Ascending aorta (tissue), 2 donors: Measurements from ENCODE around the gene PPARG. TPM values are rescaled to one million over a fixed set of nuclear protein-coding genes. Genes with fewer than 3 reads are reported as not detected.

Source experiments
- DNase-seq, 2 donors: peaks; one replicate each; pipeline ENCODE4 v3.0.0-alpha.2; 2019; ENCODE audit warnings: low spot score in 2 of 2
- H3K27ac ChIP-seq, 2 donors: fragments of 200-600 bp; sonication (generic); one replicate each; pipeline ENCODE4 v1.5.1; 2016 to 2017; ENCODE audit warnings: mild to moderate bottlenecking in 1 of 2
- H3K27me3 ChIP-seq: fragments of 200-600 bp; sonication (generic); one replicate; pipeline ENCODE4 v1.5.1; 2017
- H3K36me3 ChIP-seq, 2 donors: fragments of 200-600 bp; sonication (generic); one replicate each; pipeline ENCODE4 v1.5.1; 2016
- H3K4me1 ChIP-seq, 2 donors: fragments of 200-600 bp; sonication (generic); one replicate each; pipeline ENCODE4 v1.5.1; 2016 to 2017; ENCODE audit warnings: mild to moderate bottlenecking in 1 of 2
- H3K4me3 ChIP-seq, 2 donors: fragments of 200-600 bp; sonication (generic); one replicate each; pipeline ENCODE4 v1.5.1; 2016 to 2017; ENCODE audit warnings: mild to moderate bottlenecking in 1 of 2
- H3K9me3 ChIP-seq, 2 donors: fragments of 200-600 bp; sonication (generic); one replicate each; pipeline ENCODE4 v1.5.1; 2016
- intact Hi-C: fragments of 100-400 bp; cut with DNase I; formaldehyde crosslinking; loops from one replicate; pipeline ENCODE4 v1.15.1; 2023
- total RNA-seq: library from RNA; depleted of rRNA; stranded (reverse); fragments of >200 nt; gene quantifications from one replicate; pipeline ENCODE4 v1.1.0, GENCODE V29; 2016
- TF ChIP-seq, protein P1 (sequence below), 3 experiments: fragments of 200-600 bp in 2 of 3; fragments of 450-650 bp in 1 of 3; sonication (generic) in 2 of 3; IDR thresholded peaks; one replicate each; pipeline ENCODE4 v1.5.1; 2016 to 2019; ENCODE audit warnings: antibody characterized with exemption in 3 of 3, mild to moderate bottlenecking in 1 of 3, moderate library complexity in 1 of 3

Gene PPARG
- total RNA-seq: 23.5 TPM

DNA sequence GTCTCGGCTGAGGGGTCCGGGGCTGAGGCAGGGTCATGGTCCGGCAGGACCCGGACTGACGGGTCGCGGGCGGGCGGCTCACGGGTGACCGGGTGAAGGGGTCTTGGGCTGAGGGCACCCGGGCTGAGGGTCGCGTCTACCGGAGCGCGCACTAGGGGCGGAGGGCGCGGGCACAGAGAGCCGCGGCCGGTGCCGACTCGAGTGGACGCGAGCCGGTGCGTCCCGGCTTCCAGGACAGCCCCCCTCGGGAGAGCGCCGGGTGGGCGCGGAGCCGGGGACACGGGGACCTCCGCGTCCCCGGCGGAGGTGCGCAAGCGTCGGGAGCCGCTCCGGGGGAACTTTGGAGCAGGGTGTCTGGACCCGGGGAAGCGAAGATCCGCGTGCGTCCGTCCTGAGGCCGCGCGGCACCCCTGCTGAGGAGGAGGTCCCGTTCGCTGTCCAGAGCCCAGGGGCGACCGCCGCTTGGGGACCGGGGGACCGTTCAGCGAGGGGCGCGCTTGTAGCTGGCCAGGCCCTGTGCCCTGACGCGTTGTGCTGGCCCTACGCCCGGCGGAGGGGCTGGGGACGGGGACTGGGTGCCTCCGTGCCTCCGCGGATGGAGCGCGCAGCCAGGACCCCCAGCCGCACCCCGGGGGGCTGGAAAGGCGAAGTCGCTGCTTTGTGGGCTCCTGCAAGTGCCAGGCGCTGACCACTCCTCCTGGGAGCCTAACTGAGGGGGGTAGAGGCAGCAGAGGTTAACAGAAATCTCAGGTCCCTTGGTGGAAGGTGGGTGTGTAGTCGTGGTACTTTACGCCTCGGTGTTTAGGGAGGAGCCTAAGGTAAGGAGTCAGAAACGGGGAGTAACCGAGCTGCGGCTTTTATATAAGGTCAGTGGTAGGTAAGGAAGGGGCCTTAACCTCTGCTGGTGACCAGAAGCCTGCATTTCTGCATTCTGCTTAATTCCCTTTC lies at the start of gene PPARG:
Gene PPARG (plus strand): TSS at position 889 of the 948 bp plus-strand sequence. CDS start 90,642 bp downstream, outside the sequence.
- Histone ChIP-seq H3K4me3 (peak within 1 kb of the TSS; percentile 66 to 75), H3K9me3 (no peaks in the 10 kb centered on the region), H3K4me1 (peaks cover 0 to 10% of the 10 kb centered on the region in 2 donors), H3K36me3 (no peaks in the 10 kb centered on the region), H3K27me3 (peaks cover 3% of the 10 kb centered on the region), H3K27ac (peak within 1 kb of the TSS; percentile 15 to 54)
- intact Hi-C loops: loop anchor here (5.0 kb wide), 3 partner anchors 91 to 194 kb away; partner anchors contain the start of gene TSEN2
- DNase-seq: peak in 1 of 2 donors; percentile 65
- TF ChIP-seq, protein P1, sequence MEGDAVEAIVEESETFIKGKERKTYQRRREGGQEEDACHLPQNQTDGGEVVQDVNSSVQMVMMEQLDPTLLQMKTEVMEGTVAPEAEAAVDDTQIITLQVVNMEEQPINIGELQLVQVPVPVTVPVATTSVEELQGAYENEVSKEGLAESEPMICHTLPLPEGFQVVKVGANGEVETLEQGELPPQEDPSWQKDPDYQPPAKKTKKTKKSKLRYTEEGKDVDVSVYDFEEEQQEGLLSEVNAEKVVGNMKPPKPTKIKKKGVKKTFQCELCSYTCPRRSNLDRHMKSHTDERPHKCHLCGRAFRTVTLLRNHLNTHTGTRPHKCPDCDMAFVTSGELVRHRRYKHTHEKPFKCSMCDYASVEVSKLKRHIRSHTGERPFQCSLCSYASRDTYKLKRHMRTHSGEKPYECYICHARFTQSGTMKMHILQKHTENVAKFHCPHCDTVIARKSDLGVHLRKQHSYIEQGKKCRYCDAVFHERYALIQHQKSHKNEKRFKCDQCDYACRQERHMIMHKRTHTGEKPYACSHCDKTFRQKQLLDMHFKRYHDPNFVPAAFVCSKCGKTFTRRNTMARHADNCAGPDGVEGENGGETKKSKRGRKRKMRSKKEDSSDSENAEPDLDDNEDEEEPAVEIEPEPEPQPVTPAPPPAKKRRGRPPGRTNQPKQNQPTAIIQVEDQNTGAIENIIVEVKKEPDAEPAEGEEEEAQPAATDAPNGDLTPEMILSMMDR (IDR thresholded peaks at IDR 0.05): no peak

GRCh38 chr3:12239301-12239700 lies 49.6 kb upstream of the PPARG start:
- Histone ChIP-seq H3K4me1 (peaks cover 0 to 8% of the 10 kb centered on the region in 2 donors), H3K36me3 (no peaks in the 10 kb centered on the region), H3K27ac (no peak overlapping the region), H3K9me3 (no peaks in the 10 kb centered on the region), H3K4me3 (no peak overlapping the region), H3K27me3 (no peaks in the 10 kb centered on the region)
- DNase-seq: peak in 1 of 2 donors; percentile 70
- TF ChIP-seq, protein P1 (IDR thresholded peaks at IDR 0.05): no peak
- intact Hi-C loops: loop anchor here (5.0 kb wide), 1 partner anchor 52 kb away; no protein-coding TSS in a partner anchor

DNA sequence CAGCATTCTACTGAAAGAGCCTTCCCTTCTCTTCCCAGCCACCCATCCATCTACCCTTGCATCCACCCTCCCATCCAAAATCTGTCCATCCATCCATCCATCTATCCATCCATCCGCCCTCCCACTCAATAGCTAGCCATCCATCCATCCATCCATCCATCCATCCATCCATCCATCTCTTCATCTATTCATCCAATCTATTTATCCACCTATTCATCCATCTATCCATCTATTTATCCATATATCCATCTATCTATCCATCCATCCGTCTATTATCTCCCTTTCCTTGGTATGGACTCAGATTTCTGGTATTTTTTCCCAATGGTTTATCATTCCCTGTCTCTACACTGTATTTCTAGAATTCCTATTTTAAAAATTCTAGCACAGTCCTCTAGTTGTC lies 46.1 kb upstream of the PPARG start:
- intact Hi-C loops: no loop called here
- H3K9me3 ChIP-seq: no peaks in the 10 kb centered on the region

GRCh38 chr3:12246497-12247163 lies 42.2 kb upstream of the PPARG start:
- no peak for DNase-seq

More for the DNA sequence above, 46.1 kb upstream of the PPARG start:
- Histone ChIP-seq H3K27ac (no peak overlapping the region), H3K4me3 (no peak overlapping the region), H3K27me3 (no peaks in the 10 kb centered on the region), H3K4me1 (peaks cover 0 to 4% of the 10 kb centered on the region in 2 donors), H3K36me3 (no peaks in the 10 kb centered on the region)
- TF ChIP-seq, protein P1 (IDR thresholded peaks at IDR 0.05): no peak
- no peak for DNase-seq

DNA sequence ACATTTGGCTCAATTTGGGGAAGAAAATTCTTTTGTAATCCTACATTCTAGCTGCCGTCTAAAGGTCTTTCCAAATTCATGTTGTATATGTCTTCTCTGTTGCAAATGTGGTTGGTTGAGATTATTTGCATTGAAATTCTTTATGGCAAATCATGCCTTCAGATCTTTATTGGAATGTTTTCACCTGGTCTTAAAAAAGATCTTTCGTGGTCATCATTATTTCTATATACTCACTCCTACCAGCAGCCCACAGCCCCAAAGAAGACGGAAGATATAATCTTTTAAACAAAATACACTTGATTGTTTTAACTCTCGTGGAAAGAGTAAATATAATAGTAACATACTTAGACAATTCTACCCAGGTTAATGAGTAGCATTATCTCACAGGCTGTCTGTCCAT lies 41.5 kb upstream of the PPARG start:
- no peak overlapping the region for H3K27ac ChIP-seq
- H3K36me3 ChIP-seq: no peaks in the 10 kb centered on the region
- intact Hi-C loops: no loop called here
- no peaks in the 10 kb centered on the region for H3K27me3 ChIP-seq
- H3K4me3 ChIP-seq: no peak overlapping the region
- TF ChIP-seq, protein P1 (IDR thresholded peaks at IDR 0.05): no peak
- peaks cover 8 to 12% of the 10 kb centered on the region in 2 donors for H3K9me3 ChIP-seq
- no peaks in the 10 kb centered on the region for H3K4me1 ChIP-seq
- no peak for DNase-seq

More at GRCh38 chr3:12246497-12247163, 42.2 kb upstream of the PPARG start:
- no peaks in the 10 kb centered on the region for H3K36me3 ChIP-seq
- intact Hi-C loops: no loop called here
- H3K27me3 ChIP-seq: no peaks in the 10 kb centered on the region
- TF ChIP-seq, protein P1 (IDR thresholded peaks at IDR 0.05): no peak
- peaks cover 8 to 12% of the 10 kb centered on the region in 2 donors for H3K9me3 ChIP-seq
- no peak overlapping the region for H3K4me3 ChIP-seq
- H3K27ac ChIP-seq: no peak overlapping the region
- H3K4me1 ChIP-seq: no peaks in the 10 kb centered on the region
